ENCODE results near the gene TARS3. TPM values are rescaled to one million over a fixed set of nuclear protein-coding genes. Genes with fewer than 3 reads are reported as not detected.
"Not testable (repeated sequence)": the region's sequence is repeated elsewhere in the genome, so short reads cannot be mapped to it uniquely, and the experiment has no call there.

Gene TARS3
- 18.4 TPM for total RNA-seq

DNA sequence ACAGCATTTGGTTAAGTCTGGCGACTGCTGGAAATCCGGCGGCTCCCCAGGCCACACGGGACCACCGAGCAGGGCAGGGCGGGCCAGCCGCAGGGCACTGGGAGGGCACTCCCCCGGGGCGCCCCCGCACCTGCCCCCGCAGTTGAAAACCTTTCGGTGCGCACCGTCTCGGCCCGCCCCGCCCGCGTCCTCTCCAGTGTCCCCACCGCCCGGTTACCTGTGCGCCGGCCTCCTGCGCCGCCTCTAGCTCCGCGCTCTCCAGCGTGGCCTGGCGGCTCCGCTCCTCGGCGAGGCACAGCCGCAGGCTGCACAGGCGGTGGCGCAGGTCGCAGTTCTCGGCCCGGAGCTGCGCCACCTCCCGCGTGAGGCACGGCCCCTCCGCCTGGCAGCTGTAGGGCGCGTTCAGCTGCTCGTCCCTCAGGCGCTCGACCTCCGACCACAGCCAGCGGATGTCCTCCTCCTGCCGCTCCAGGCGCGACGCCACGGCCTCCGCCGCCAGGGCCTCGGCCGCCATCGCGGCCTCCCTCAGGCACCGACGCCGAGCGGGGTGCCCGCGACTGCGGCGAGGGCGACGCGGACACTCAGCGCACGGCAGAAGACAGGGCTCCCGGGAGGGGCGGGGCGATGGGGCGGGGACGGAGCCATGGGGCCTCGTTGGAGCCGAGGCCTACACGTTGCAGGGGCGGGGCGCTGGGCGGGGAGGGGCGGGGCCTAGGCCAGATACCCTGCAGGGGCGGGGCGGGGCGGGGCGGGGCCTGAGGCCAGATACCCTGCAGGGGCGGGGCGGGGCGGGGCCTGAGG, at the start of gene TARS3:
TARS3 (minus strand) TSS at position 600 of the 801 bp plus-strand sequence; CDS start at position 514, 86 bp downstream.
- DNase-seq (ENCODE audit: low spot score) = peak; percentile 97

GRCh38 chr15:101773496-101774100, 49.3 kb upstream of the TARS3 start:
- DNase-seq (ENCODE audit: low spot score) = no peak

GRCh38 chr15:101772921-101773320, 48.6 kb upstream of the TARS3 start:
- no peak for DNase-seq (ENCODE audit: low spot score)

DNA sequence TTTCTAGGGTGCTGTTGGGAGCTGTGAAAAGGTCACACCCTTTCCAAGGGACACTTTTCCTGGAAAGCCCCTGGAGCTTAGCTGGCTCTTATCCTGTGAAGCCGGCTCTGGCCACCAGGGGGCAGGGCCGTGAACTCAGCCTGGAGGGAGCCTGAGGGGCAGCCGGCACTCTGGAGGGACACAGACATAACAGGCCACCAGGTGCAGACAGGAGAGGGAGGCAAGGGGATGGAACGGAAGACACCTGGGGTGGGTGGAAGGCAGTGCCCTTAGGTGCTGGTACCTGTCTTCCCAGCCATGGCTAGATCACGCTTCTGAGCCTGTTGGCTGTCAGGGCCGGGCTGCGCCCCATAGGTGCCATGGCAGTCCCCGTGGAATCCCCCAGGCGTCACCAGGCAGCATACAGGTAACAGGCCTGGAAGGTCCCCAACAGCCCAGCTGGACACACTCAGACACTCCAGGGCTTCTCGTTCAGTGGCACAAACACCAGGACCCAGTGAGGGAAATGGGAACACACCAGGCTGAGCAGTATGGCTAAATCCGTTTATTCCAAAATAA, 42.9 kb upstream of the TARS3 start:
- not testable (repeated sequence) for DNase-seq (ENCODE audit: low spot score)

GRCh38 chr15:101765772-101766456, 41.6 kb upstream of the TARS3 start:
- DNase-seq (ENCODE audit: low spot score) = no peak

GRCh38 chr15:101765340-101765671, 41.0 kb upstream of the TARS3 start:
- DNase-seq (ENCODE audit: low spot score) = not testable (repeated sequence)

DNA sequence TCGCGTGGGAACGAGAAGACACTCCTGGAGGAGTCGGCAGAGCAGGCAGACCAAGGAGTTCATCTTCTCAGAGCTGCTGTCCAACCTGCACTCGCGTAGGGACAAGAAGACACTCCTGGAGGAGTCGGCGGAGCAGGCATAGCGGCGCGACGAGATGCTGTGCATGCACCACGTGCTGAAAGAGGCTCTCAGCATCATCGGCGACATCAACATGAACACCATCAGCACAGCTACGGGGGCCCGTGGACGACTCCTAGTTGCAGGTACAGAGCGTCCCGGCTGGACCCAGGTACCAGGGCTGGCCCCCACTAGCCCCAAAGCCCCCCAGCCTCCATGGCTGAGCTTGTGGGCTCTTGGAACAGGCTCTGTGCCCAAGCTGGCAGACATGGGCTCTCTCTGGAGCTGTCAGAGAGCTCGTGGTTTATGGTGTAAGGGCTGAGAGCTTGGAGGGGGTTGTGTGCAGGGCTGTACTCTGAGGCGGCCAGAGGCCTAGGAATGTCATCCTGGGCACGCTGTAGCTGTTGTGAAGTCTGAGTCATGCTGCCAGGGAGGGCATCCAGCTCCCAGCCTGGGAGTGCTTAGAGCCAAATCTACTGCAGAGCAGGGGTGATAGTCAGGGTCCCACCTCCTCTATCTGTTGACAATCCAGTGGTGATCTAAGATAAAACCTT, 40.5 kb upstream of the TARS3 start:
- not testable (repeated sequence) for DNase-seq (ENCODE audit: low spot score)

DNA sequence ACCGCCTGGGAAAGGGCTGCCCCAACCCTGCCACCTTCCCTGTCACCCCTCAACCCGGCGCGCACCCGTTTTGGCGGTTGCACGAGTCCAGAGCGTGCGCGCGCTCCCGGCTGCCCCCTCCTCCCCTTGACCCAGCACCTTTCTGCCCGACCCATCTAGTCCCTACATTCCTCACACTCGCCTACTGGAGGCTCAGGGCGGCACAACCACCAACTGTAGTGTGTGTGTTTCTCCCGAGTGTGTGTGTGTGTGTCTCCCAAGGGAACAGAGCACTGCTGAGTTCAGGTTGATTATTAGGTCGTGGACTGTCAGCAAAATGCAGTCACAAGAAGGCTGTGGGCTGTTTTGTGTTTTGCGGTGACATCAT, 22.4 kb upstream of the TARS3 start:
- not testable (repeated sequence) for DNase-seq (ENCODE audit: low spot score)

- not testable (repeated sequence) for DNase-seq (ENCODE audit: low spot score)
Observed at GRCh38 chr15:101734837-101735236, 10.6 kb upstream of the TARS3 start.

DNA sequence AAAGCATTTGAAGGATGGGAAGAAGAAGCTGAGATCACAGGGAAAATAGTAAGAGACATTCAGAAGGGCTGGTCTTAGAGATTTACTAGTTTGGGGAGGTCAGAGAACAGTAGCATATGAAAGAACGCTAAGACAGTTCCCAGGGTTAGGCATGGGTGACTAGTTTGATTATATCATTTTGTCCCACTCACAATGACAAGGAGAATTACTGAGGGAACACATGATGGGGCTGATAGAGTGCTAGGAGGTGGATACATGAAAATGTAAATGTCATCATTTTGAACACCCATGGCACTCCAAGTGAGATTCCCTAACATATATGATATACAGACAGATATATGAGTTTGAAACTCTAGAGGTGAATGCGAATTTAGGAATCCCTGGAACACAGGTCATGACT, 9.3 kb upstream of the TARS3 start:
- DNase-seq (ENCODE audit: low spot score) = no peak

DNA sequence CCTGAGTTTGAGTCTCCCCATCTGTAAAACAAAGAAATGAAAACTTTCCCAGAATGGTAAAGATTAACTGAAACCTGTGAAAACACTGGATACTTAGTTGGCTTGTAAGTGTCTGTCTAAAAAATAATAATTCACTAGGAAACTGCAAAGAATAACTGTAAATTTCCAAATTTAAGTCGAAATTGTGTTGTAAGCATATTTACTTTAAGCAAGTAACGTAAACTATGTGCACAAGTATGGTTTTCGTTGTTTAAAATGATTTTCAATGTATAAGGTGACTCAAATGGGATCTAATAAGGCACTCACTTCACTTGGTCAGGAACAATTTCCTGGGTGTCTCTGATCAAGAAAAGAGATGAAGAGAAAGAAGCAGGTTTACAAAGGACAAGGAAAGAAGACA, 8.5 kb upstream of the TARS3 start:
- DNase-seq (ENCODE audit: low spot score) = no peak

GRCh38 chr15:101731746-101732145, 7.5 kb upstream of the TARS3 start:
- DNase-seq (ENCODE audit: low spot score) = no peak

GRCh38 chr15:101727186-101727585, 2.9 kb upstream of the TARS3 start:
- no peak for DNase-seq (ENCODE audit: low spot score)

GRCh38 chr15:101725073-101725472, 800 bp upstream of the TARS3 start:
- no peak for DNase-seq (ENCODE audit: low spot score)

GRCh38 chr15:101724675-101725005, 367 bp upstream of the TARS3 start:
- no peak for DNase-seq (ENCODE audit: low spot score)

- DNase-seq (ENCODE audit: low spot score) = no peak
Observed at GRCh38 chr15:101723171-101723873, 951 bp downstream of the TARS3 start.

GRCh38 chr15:101718896-101719295, 5.4 kb downstream of the TARS3 start:
- DNase-seq (ENCODE audit: low spot score) = no peak

GRCh38 chr15:101712078-101712477, 12.2 kb downstream of the TARS3 start:
- no peak for DNase-seq (ENCODE audit: low spot score)

DNA sequence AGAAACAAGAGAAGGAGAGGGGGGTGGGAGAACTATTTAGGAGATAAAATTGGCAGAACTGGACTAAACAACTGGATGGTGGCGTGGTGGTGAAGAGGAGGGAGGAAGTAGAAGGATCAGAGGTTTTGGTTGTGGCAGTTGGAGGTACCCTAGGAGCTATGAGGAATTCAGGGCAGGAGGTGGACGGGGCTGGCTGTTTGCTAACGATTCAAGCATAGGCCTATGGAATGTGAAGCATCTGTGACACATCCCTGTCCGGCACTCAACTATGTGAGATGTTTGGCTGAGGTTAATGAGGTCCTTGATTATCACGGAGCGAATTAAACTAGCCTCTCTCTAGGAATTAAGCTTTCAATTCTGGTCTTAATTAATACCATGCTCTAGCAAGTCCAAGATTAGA, 13.5 kb downstream of the TARS3 start:
- no peak for DNase-seq (ENCODE audit: low spot score)

- DNase-seq (ENCODE audit: low spot score) = no peak
Observed at GRCh38 chr15:101709466-101709865, 14.8 kb downstream of the TARS3 start.

DNA sequence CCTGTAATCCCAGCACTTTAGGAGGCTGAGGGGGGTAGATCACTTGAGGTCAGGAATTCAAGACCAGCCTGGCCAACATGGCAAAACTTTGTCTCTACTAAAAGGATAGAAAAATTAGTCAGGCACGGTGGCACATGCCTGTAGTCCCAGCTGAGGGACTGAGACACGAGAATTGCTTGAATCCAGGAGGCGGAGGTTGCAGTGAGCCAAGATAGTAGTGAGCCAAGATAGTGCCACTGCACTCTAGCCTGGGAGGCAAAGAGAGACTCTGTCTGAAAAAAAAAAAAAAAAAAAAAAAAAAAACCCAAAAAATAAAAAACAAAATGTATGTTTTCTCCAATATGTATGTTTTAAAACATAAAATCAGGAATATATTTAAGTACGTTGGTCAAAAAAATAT, 16.3 kb downstream of the TARS3 start:
- DNase-seq (ENCODE audit: low spot score) = no peak

GRCh38 chr15:101702077-101702476, 22.2 kb downstream of the TARS3 start:
- no peak for DNase-seq (ENCODE audit: low spot score)
